ENCODE results near the gene RPS25.
"Not testable (repeated sequence)": the region's sequence is repeated elsewhere in the genome, so short reads cannot be mapped to it uniquely, and the experiment has no call there.

Gene RPS25

GRCh38 chr11:119014209-119014924, 3.8 kb downstream of the RPS25 start:
- DNase-seq = no peak

DNA sequence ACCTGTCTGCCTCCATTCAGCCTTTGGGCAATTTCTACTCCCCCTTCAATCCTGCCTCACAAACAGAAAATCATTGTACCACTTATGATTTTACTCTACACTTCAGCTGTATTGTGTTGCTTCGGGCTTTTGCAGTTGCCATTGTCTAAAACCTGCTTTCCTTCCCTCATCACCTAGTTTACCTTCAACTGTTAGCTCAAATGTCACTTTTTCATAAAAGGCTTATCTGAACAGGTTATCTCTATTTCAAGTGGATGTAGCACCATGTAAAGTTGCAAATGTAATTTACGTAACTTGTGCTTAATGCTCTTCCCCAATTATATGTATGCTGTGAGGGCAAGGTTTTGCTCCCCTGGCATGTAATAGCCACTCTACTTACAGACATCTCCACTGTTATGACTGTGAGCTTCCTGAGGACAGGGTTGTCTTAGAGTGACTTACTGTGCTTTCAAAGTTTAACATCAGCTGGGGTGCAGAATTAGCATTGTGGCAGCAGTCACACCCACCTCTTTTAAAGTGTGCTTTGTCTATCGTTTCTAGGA, 5.4 kb downstream of the RPS25 start:
- DNase-seq = no peak

DNA sequence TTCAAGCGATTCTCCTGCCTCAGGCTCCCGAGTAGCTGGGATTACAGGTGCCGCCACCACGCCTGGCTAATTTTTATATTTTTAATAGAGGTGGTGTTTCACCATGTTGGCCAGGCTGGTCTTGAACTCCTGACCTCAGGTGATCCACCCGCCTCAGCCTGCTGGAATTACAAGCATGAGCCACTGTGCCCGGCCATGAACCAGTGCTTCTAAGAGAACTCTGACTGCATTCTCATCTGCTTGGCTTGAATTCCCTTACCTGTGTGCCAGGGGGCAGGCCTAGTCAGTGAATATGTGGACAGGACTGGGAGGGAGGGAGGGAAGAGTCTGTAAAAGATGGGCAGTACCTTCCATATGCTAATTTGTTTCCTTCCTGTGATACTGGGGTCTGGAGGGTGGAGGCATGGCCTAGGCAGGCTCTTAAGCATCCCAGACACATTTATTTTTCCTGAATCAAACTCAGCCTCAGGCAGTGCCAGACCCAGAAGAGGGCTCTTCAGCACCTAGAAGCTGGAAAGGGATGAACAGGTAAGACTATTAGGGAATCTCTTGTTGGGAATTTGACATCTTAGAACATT, 6.6 kb downstream of the RPS25 start:
- no peak for DNase-seq

DNA sequence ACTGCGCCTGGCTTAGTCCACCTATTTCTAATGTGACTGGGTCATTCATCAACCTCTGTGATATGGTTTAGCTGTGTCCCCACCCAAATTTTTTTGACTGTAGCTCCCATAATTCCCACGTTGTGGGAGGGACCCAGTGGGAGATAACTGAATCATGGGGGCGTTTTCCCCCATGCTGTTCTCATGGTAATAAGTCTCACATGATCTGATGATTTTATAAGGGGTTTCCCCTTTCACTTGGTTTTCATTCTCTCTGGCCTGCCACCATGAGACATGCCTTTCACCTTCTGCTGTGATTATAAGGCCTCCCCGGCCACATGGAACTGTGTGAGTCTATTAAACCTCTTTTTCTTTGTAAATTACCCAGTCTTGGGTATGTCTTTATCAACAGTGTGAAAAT, 11.5 kb downstream of the RPS25 start:
- DNase-seq = no peak

- no peak for DNase-seq
These were observed 17.2 kb downstream of the RPS25 start for GRCh38 chr11:119000906-119001305.

DNA sequence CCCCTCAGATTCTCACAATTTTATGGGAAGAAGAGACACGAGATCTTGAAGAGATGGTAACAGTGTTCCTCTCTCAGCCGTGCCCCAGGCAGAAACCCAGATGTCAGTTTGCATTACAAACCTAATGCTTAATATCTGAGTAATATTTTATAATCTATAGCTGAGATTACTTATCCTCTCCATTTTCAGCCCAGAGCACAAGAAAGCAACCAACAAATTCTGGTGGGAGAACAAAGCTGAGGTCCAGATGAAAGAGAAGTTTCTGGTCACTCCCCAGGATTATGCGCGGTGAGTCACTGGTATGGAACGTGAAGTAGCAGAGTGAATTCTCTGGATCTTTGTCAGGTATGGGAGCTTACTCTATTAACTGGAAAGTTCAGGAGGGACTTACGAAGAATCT, 19.3 kb downstream of the RPS25 start:
- no peak for DNase-seq

GRCh38 chr11:118998388-118998717, 19.8 kb downstream of the RPS25 start:
- no peak for DNase-seq

DNA sequence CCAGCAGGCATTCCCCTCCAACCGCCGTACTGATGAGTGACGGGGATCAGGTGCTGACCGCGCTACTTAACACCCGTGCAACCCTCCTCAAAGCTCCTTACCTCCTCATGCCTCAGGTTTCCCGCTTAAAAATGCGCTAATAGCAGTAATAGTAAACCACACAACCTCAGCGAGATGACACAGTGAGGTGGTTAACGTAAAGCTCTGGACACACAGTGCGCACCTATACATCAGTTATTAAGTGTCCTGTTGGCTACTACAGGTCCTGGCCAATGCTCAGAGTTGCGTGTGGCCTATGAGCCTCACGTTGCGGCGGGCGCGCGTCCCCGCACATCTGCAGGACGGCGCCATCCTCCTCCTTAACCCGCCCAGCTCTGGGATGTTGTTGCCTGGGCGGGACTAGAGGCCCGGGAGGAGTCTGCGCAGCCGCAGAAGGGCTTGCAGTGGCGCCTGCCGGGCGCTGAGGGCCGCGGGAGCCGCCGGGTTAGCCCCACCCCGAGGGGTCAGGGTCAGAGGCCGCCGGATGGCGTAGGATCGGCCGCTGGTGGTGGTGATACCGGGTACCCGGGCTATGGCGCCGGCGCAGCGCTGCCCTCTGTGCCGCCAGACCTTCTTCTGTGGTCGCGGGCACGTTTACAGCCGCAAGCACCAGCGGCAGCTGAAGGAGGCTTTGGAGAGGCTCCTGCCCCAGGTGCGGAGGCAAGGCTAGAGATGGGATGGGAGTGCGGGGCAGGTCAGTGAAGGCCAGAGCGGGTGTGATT, 20.3 kb downstream of the RPS25 start, which contains the start of gene CENATAC:
Gene CENATAC (plus strand): TSS at position 512 of the 761 bp plus-strand sequence. CDS start 60 bp downstream, at position 572.
- peak; percentile 19 for DNase-seq

GRCh38 chr11:118996926-118997626, 21.1 kb downstream of the RPS25 start:
- DNase-seq = no peak

- DNase-seq = not testable (repeated sequence)
These were observed 26.6 kb downstream of the RPS25 start for GRCh38 chr11:118991486-118992038.

GRCh38 chr11:118988280-118988679, 29.9 kb downstream of the RPS25 start:
- no peak for DNase-seq

- no peak for DNase-seq
These were observed 33.3 kb downstream of the RPS25 start for GRCh38 chr11:118984825-118985224.

DNA sequence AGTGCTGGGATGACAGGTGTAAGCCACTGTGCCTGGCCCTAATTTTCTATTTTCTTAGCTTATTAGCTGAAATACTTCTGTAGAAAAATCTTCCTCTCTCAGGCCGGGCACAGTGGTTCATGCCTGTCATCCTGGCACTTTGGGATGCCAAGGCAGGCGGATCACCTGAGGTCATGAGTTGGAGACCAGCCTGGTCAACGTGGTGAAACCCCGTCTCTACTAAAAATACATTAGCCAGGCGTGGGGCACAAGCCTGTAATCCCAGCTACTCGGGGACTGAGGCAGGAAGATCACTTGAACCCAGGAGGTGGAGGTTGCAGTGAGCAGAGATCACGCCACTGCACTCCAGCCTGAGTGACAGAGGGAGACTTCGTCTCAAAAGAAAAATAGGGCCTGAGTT, 33.8 kb downstream of the RPS25 start:
- not testable (repeated sequence) for DNase-seq

DNA sequence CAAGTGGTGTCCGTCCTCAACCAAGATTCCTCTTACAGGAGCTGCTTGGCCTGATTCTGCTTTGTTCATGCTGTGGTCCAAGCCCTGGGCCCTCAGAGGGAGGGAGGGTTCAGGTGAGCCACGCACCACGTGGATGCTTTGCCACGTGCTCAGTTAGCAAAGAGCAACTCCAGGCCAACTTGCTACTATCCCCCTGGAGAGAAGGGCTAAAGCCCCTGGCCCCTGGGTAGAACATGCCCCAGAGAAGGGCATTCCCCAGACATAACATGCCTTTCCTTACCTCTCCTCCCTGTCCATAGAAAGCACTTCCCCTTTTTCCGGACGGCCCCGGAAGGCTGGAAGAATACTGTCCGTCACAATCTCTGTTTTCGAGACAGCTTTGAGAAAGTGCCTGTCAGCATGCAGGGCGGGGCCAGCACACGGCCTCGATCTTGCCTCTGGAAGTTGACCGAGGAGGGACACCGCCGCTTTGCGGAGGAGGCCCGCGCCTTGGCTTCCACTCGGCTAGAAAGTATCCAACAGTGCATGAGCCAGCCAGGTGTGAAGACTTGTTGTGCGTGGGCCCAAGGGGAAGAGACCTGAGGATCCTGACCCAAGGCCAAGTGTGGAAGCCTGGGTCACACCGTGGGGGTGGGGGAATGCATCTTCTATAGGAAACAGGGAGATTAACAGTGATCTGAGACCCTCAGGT, 37.8 kb downstream of the RPS25 start:
- no peak for DNase-seq

GRCh38 chr11:118979434-118979833, 38.7 kb downstream of the RPS25 start:
- DNase-seq = no peak

DNA sequence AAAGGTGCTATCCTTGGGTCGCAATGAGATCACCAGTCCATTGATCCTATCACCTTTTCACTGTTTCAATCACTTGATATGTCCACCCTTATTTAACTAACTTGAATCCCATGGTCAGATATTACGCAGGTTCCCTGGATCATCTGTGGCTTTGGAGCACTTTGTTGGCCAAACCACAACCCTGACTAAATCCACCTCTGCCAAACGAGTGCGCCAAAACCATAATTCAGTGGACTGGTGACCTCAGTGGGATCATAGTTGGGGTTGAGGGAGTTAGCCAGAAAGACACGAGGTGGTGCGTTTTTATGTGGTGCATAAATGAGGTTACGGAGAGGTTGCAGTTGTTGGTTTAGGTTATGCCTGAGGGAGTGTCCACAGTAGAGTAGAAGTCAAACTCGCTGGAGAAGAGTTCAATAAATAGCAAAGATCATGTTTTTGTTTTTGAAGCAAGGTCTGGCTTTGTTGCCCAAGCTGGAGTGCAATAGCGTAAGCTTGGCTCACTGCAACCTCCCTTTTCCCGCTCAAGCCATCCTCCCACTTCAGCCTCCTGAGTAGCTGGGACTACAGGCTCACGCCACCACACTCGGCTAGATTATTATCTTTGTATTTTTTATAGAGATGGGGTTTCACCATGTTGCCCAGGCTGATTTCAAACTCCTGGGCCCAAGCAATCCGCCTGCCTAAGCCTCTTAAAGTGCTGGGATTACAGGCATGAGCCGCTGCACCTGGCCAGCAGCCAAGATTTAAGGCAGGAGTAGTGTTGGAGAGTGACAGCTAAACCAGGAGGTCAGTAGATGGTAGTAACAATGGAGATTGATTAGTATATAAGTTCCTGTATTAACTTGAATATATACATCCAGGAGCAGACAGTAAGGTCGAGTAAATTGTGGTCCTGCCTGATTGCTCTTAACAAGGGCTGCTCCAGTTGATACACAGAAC, 42.1 kb downstream of the RPS25 start:
- no peak for DNase-seq

DNA sequence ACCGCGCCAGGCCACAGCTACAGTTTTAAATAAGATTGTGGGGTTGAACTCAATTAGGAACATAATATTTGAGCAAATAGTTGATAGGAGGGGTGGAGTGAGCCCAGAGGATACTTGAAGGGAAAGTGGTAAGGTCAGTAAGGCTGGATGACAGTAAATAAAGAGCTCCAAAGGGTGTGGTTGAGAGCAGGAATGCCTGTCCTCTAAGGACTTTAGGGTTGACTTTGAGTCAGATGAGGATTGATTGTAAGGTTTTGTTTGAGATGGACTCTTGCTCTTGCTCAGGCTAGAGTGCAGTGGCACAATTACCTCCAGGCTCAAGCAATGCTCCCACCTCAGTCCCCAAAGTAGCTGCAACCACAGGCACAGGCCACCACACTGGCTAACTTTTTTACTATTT, 44.2 kb downstream of the RPS25 start:
- no peak for DNase-seq

GRCh38 chr11:118971646-118972045, 46.5 kb downstream of the RPS25 start, which contains the start of gene FOXR1:
Gene FOXR1 (plus strand): TSS chr11:118971761. CDS start chr11:118971932, 171 bp downstream.
- no peak for DNase-seq

- DNase-seq = not testable (repeated sequence)
These were observed 48.6 kb downstream of the RPS25 start for GRCh38 chr11:118969508-118969907.

Data from NCI-H1694 (cell line).